CD4-positive, alpha-beta T cell treated with Interleukin-4 for 1 hour (primary cell): Measurements from ENCODE around the gene LGALS13.

ENCODE experiments used
- DNase-seq, 2 donors: peaks; one replicate each; pipeline ENCODE4 v3.0.0-alpha.2; 2020 to 2022

Gene LGALS13

GRCh38 chr19:39602224-39602623 lies at the start of gene LGALS13:
Gene LGALS13, plus strand, starts transcription at chr19:39602524. Its CDS starts 45 bp downstream, at chr19:39602569.
- DNase-seq, result no peak

- DNase-seq, result no peak
These were observed 49.2 kb upstream of the LGALS13 start for GRCh38 chr19:39553082-39553652.

- DNase-seq, result no peak
These were observed 47.5 kb upstream of the LGALS13 start for GRCh38 chr19:39554701-39555311.

- DNase-seq, result no peak
These were observed 46.4 kb upstream of the LGALS13 start for GRCh38 chr19:39555883-39556282.

- peak in 1 of 2 donors; percentile 45 for DNase-seq
These were observed 44.3 kb upstream of the LGALS13 start for GRCh38 chr19:39557811-39558623.

GRCh38 chr19:39558624-39559117 lies 43.7 kb upstream of the LGALS13 start:
- DNase-seq, result peak in 1 of 2 donors; percentile 45

GRCh38 chr19:39563408-39563807 lies 38.9 kb upstream of the LGALS13 start:
- no peak for DNase-seq

GRCh38 chr19:39566064-39566463 lies 36.3 kb upstream of the LGALS13 start:
- no peak for DNase-seq

- DNase-seq, result no peak
These were observed 33.7 kb upstream of the LGALS13 start for GRCh38 chr19:39568604-39569003.

GRCh38 chr19:39582442-39582841 lies 19.9 kb upstream of the LGALS13 start:
- no peak for DNase-seq

- no peak for DNase-seq
These were observed 19.3 kb upstream of the LGALS13 start for GRCh38 chr19:39582891-39583625.

- DNase-seq, result no peak
These were observed 14.8 kb upstream of the LGALS13 start for GRCh38 chr19:39587496-39587895.

- DNase-seq, result no peak
These were observed 14.3 kb upstream of the LGALS13 start for GRCh38 chr19:39588066-39588465.

- no peak for DNase-seq
These were observed 12.1 kb upstream of the LGALS13 start for GRCh38 chr19:39590265-39590664.

- DNase-seq, result no peak
These were observed 9.9 kb upstream of the LGALS13 start for GRCh38 chr19:39592381-39592780.

GRCh38 chr19:39595950-39596349 lies 6.4 kb upstream of the LGALS13 start:
- DNase-seq, result no peak

- DNase-seq, result no peak
These were observed 5.4 kb upstream of the LGALS13 start for GRCh38 chr19:39596911-39597310.

- DNase-seq, result no peak
These were observed 3.2 kb upstream of the LGALS13 start for GRCh38 chr19:39599116-39599515.

GRCh38 chr19:39603825-39604224 lies 1.5 kb downstream of the LGALS13 start:
- DNase-seq, result no peak

- no peak for DNase-seq
These were observed 4.7 kb downstream of the LGALS13 start for GRCh38 chr19:39607021-39607420.

- no peak for DNase-seq
These were observed 5.2 kb downstream of the LGALS13 start for GRCh38 chr19:39607561-39607960.

- DNase-seq, result no peak
These were observed 11.3 kb downstream of the LGALS13 start for GRCh38 chr19:39613597-39613996.

GRCh38 chr19:39617745-39618144 lies 15.4 kb downstream of the LGALS13 start:
- DNase-seq, result no peak
